ENCODE measurements around the gene MYO5C.
"Not testable (repeated sequence)": the region's sequence is repeated elsewhere in the genome, so short reads cannot be mapped to it uniquely, and the experiment has no call there.

MYO5C gene

GRCh38 chr15:52290800-52291199 is 4.8 kb downstream of the MYO5C start:
- Histone ChIP-seq H3K9ac (ENCODE audit: low read depth, low read length) (no peak overlapping the region), H3K9me3 (ENCODE audit: control insufficient read depth, insufficient read depth, low read length) (peaks cover 3% of the 10 kb centered on the region; the same call in 1 of the 2 replicates), H3K4me1 (ENCODE audit: insufficient read depth, low read length) (peaks cover 16% of the 10 kb centered on the region; the same call in 1 of the 2 replicates), H3K36me3 (ENCODE audit: insufficient read depth, low read length) (no peaks in the 10 kb centered on the region)

GRCh38 chr15:52290329-52290728 is 5.3 kb downstream of the MYO5C start:
- peaks cover 3% of the 10 kb centered on the region; the same call in 1 of the 2 replicates for H3K9me3 ChIP-seq (ENCODE audit: control insufficient read depth, insufficient read depth, low read length)
- H3K9ac ChIP-seq (ENCODE audit: low read depth, low read length), result no peak overlapping the region
- no peaks in the 10 kb centered on the region for H3K36me3 ChIP-seq (ENCODE audit: insufficient read depth, low read length)
- peaks cover 16% of the 10 kb centered on the region; the same call in 1 of the 2 replicates for H3K4me1 ChIP-seq (ENCODE audit: insufficient read depth, low read length)

GRCh38 chr15:52289629-52290081 is 5.9 kb downstream of the MYO5C start:
- Histone ChIP-seq H3K9me3 (ENCODE audit: control insufficient read depth, insufficient read depth, low read length) (peaks cover 3% of the 10 kb centered on the region; the same call in 1 of the 2 replicates), H3K4me1 (ENCODE audit: insufficient read depth, low read length) (peaks cover 16% of the 10 kb centered on the region; the same call in 1 of the 2 replicates), H3K9ac (ENCODE audit: low read depth, low read length) (no peak overlapping the region), H3K36me3 (ENCODE audit: insufficient read depth, low read length) (no peaks in the 10 kb centered on the region)

- Histone ChIP-seq H3K9me3 (ENCODE audit: control insufficient read depth, insufficient read depth, low read length) (peaks cover 3% of the 10 kb centered on the region; the same call in 1 of the 2 replicates), H3K9ac (ENCODE audit: low read depth, low read length) (no peak overlapping the region), H3K36me3 (ENCODE audit: insufficient read depth, low read length) (no peaks in the 10 kb centered on the region), H3K4me1 (ENCODE audit: insufficient read depth, low read length) (peaks cover 16% of the 10 kb centered on the region; the same call in 1 of the 2 replicates)
Measured at GRCh38 chr15:52288986-52289385, 6.6 kb downstream of the MYO5C start.

- H3K9me3 ChIP-seq (ENCODE audit: control insufficient read depth, insufficient read depth, low read length), result peaks cover 3% of the 10 kb centered on the region; the same call in 1 of the 2 replicates
- H3K36me3 ChIP-seq (ENCODE audit: insufficient read depth, low read length), result no peaks in the 10 kb centered on the region
- peaks cover 16% of the 10 kb centered on the region; the same call in 1 of the 2 replicates for H3K4me1 ChIP-seq (ENCODE audit: insufficient read depth, low read length)
- H3K9ac ChIP-seq (ENCODE audit: low read depth, low read length), result no peak overlapping the region
Measured at GRCh38 chr15:52288051-52288942, 7.3 kb downstream of the MYO5C start.

GRCh38 chr15:52287114-52287513 is 8.5 kb downstream of the MYO5C start:
- no peak overlapping the region for H3K9ac ChIP-seq (ENCODE audit: low read depth, low read length)

GRCh38 chr15:52285941-52286340 is 9.7 kb downstream of the MYO5C start:
- H3K36me3 ChIP-seq (ENCODE audit: insufficient read depth, low read length); H3K9me3 ChIP-seq (ENCODE audit: control insufficient read depth, insufficient read depth, low read length); H3K9ac ChIP-seq (ENCODE audit: low read depth, low read length): not testable (repeated sequence)
- peaks cover 16% of the 10 kb centered on the region; the same call in 1 of the 2 replicates for H3K4me1 ChIP-seq (ENCODE audit: insufficient read depth, low read length)

More at GRCh38 chr15:52287114-52287513, 8.5 kb downstream of the MYO5C start:
- peaks cover 16% of the 10 kb centered on the region; the same call in 1 of the 2 replicates for H3K4me1 ChIP-seq (ENCODE audit: insufficient read depth, low read length)
- peaks cover 3% of the 10 kb centered on the region; the same call in 1 of the 2 replicates for H3K9me3 ChIP-seq (ENCODE audit: control insufficient read depth, insufficient read depth, low read length)
- H3K36me3 ChIP-seq (ENCODE audit: insufficient read depth, low read length), result no peaks in the 10 kb centered on the region

- Histone ChIP-seq H3K9me3 (ENCODE audit: control insufficient read depth, insufficient read depth, low read length) (peaks cover 3% of the 10 kb centered on the region; the same call in 1 of the 2 replicates), H3K36me3 (ENCODE audit: insufficient read depth, low read length) (no peaks in the 10 kb centered on the region; the same call in 1 of the 2 replicates), H3K9ac (ENCODE audit: low read depth, low read length) (no peak overlapping the region), H3K4me1 (ENCODE audit: insufficient read depth, low read length) (peaks cover 8% of the 10 kb centered on the region; the same call in 1 of the 2 replicates)
Measured at GRCh38 chr15:52284164-52284563, 11.4 kb downstream of the MYO5C start.

GRCh38 chr15:52283281-52283680 is 12.3 kb downstream of the MYO5C start:
- H3K9me3 ChIP-seq (ENCODE audit: control insufficient read depth, insufficient read depth, low read length), result peaks cover 3% of the 10 kb centered on the region; the same call in 1 of the 2 replicates
- peaks cover 4% of the 10 kb centered on the region; the same call in 1 of the 2 replicates for H3K36me3 ChIP-seq (ENCODE audit: insufficient read depth, low read length)
- H3K4me1 ChIP-seq (ENCODE audit: insufficient read depth, low read length), result peaks cover 3% of the 10 kb centered on the region; the same call in 1 of the 2 replicates
- H3K9ac ChIP-seq (ENCODE audit: low read depth, low read length), result no peak overlapping the region

GRCh38 chr15:52282418-52282817 is 13.2 kb downstream of the MYO5C start:
- no peak overlapping the region for H3K9ac ChIP-seq (ENCODE audit: low read depth, low read length)
- H3K4me1 ChIP-seq (ENCODE audit: insufficient read depth, low read length), result no peaks in the 10 kb centered on the region
- H3K9me3 ChIP-seq (ENCODE audit: control insufficient read depth, insufficient read depth, low read length), result peaks cover 3% of the 10 kb centered on the region; the same call in 1 of the 2 replicates
- H3K36me3 ChIP-seq (ENCODE audit: insufficient read depth, low read length), result peaks cover 9% of the 10 kb centered on the region; the same call in 1 of the 2 replicates

- Histone ChIP-seq H3K4me1 (ENCODE audit: insufficient read depth, low read length) (no peaks in the 10 kb centered on the region), H3K9me3 (ENCODE audit: control insufficient read depth, insufficient read depth, low read length) (no peaks in the 10 kb centered on the region), H3K36me3 (ENCODE audit: insufficient read depth, low read length) (peaks cover 18% of the 10 kb centered on the region; the same call in 1 of the 2 replicates), H3K9ac (ENCODE audit: low read depth, low read length) (no peak overlapping the region)
Measured at GRCh38 chr15:52281085-52282035, 14.2 kb downstream of the MYO5C start.

- Histone ChIP-seq H3K9ac (ENCODE audit: low read depth, low read length) (no peak overlapping the region), H3K9me3 (ENCODE audit: control insufficient read depth, insufficient read depth, low read length) (no peaks in the 10 kb centered on the region), H3K4me1 (ENCODE audit: insufficient read depth, low read length) (no peaks in the 10 kb centered on the region), H3K36me3 (ENCODE audit: insufficient read depth, low read length) (peaks cover 22% of the 10 kb centered on the region; the same call in 1 of the 2 replicates)
Measured at GRCh38 chr15:52280326-52281084, 15.1 kb downstream of the MYO5C start.

- H3K36me3 ChIP-seq (ENCODE audit: insufficient read depth, low read length), result peaks cover 22% of the 10 kb centered on the region; the same call in 1 of the 2 replicates
Measured at GRCh38 chr15:52278636-52279367, 16.8 kb downstream of the MYO5C start.

More at GRCh38 chr15:52278636-52279367, 16.8 kb downstream of the MYO5C start:
- no peaks in the 10 kb centered on the region for H3K9me3 ChIP-seq (ENCODE audit: control insufficient read depth, insufficient read depth, low read length)
- H3K4me1 ChIP-seq (ENCODE audit: insufficient read depth, low read length), result no peaks in the 10 kb centered on the region
- no peak overlapping the region for H3K9ac ChIP-seq (ENCODE audit: low read depth, low read length)
